MV-4-11 (cell line): ENCODE data around the gene LBHD2.
"Not testable (repeated sequence)": the region's sequence is repeated elsewhere in the genome, so short reads cannot be mapped to it uniquely, and the experiment has no call there.

Experiments
- DNase-seq: peaks from one replicate; lab custom pipeline; 2025; lab: John Stamatoyannopoulos, UW

The LBHD2 gene

GRCh38 chr14:103104389-103104653 lies 20.3 kb downstream of the LBHD2 start:
- no peak for DNase-seq

GRCh38 chr14:103104654-103105452 lies 20.8 kb downstream of the LBHD2 start:
- peak; percentile 34 for DNase-seq

GRCh38 chr14:103105580-103106150 lies 21.7 kb downstream of the LBHD2 start:
- DNase-seq, result no peak

GRCh38 chr14:103107455-103107854 lies 23.4 kb downstream of the LBHD2 start:
- no peak for DNase-seq

GRCh38 chr14:103107941-103108748 lies 24.1 kb downstream of the LBHD2 start:
- DNase-seq, result no peak

- DNase-seq, result peak; percentile 29
Measured at GRCh38 chr14:103108749-103109207, 24.8 kb downstream of the LBHD2 start.

- DNase-seq, result no peak
Measured at GRCh38 chr14:103109535-103110441, 25.8 kb downstream of the LBHD2 start.

- DNase-seq, result no peak
Measured at GRCh38 chr14:103110681-103111231, 26.7 kb downstream of the LBHD2 start.

DNA sequence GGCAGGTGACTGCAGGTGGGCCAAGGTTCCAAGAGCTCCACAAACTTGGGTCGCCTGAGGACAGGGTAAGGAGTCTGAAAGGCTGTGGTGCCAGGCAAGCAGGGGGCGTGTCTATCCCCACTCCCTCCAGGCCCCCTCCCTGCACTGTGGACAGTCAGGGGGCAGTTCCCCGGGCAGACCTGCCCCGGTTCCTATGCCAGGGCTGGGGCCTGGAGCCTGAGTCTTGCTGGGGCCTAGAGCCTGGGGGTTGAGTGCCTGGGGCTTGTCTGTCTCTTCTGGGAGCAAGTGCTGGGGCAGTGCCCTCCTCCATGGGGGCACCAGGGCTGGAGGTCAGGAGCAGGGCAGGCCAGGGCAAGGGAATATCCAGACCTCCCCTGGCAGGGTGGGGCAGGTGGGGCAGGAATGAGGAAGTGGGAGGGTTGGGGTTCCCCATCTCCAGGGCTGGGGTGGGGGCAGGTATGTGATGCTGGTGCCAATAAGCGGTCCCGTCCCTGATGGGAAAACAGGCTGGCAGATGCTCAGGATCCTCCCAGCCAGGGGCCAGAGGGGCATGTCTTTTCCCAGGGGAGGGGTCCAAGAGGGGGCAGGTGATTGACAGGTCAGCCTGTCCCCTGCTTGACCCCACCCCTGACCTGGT lies 27.3 kb downstream of the LBHD2 start:
- DNase-seq, result no peak

DNA sequence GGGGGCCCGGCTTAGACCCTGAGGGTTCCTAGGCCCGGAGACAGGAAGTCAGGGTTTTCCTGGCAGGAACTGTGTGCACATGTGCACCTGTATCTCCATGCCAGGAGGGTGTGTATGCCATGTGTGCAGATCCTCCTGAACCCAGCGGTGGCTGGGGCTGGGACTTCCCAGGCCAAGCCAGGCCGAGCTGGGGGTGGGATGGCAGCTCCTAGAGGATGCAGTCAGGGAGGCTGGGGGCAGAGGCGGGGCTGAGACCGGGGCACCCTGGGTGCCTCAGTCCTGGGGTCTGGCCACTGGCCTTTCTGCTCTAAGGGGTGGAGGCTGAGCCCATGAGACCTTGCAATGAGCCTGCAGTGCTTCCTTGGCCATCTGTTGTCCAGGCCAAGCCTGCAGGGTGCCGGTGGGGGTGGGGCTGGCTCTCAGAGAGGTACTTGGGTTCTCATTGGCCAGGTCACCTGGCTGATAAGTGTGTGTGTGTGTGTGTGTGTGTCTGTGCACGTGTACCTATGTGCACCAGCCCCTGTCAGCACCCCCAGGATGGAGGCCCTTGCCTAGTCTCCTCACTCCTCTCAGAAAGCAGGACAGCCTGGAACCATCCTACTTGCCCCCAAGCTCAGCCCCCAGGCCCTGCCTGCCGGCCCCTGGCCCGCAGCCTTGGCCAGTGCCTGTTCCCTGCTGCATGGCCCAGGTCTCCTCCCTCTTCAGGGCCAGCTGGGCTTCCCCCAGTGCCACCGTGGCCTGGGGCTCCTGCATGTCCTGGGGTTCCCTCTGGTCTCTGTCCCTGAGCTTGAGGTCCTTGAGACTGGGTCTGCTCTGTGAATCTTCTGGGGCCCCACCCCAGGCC lies 28.6 kb downstream of the LBHD2 start:
- no peak for DNase-seq

- no peak for DNase-seq
Measured at GRCh38 chr14:103113303-103113702, 29.3 kb downstream of the LBHD2 start.

GRCh38 chr14:103113774-103114173 lies 29.8 kb downstream of the LBHD2 start:
- no peak for DNase-seq

- peak; percentile 26 for DNase-seq
Measured at GRCh38 chr14:103115086-103115679, 31.2 kb downstream of the LBHD2 start.

- no peak for DNase-seq
Measured at GRCh38 chr14:103115845-103116572, 32.0 kb downstream of the LBHD2 start.

GRCh38 chr14:103116636-103117035 lies 32.6 kb downstream of the LBHD2 start:
- DNase-seq, result no peak

DNA sequence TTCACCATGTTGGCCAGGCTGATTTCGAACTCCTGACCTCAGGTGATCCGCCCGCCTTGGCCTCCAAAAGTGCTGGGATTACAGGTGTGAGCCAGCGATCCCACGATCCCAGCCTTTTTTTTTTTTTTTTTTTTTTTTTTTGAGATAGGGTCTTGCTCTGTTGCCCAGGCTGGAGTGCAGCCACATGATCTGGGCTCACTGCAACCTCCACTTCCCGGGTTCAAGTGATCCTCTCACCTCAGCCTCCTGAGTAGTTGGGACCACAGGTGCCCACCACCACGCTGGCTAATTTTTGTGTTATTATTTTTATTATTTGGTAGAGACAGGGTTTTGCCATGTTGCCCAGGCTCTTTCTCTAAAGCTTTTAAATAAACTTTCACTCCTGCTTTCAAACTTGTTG lies 33.5 kb downstream of the LBHD2 start:
- not testable (repeated sequence) for DNase-seq

DNA sequence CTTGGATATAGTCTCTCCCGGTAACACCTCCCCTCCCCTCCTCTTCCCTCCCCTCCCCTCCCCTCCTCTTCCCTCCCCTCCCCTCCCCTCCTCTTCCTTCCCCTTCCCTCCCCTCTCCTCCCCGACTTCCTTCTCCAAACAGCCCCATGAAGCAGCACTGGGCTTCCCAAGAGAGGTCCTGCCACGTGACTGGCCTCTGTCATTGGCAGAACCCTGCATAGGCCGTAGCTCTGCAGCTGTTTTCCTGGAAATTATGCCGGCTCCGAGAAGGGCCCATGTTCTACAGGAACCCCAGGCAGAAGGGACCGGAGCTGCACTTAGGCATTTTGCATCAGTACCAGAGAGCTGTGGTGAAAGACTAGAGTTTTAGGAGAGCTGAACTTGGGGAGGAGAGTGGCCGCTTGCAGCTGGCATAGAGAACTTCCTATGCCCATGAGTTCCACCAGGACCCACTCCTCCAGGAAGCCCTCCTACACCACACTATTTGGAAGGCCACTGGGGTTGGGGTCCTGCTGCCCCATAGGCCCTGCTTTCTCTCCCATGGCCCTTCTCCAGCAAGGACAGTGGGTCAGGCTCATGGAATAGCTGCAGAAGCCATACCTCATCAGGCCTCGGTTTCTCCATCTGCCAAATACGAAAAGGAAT lies 34.1 kb downstream of the LBHD2 start:
- DNase-seq, result peak; percentile 49

- peak; percentile 91 for DNase-seq
Measured at GRCh38 chr14:103118663-103119404, 34.8 kb downstream of the LBHD2 start.
